Adipose tissue (tissue), 3 donors: ENCODE results near the gene CLPTM1L. TPM values are rescaled to one million over a fixed set of nuclear protein-coding genes. Genes with fewer than 3 reads are reported as not detected.
"Not testable (repeated sequence)": the region's sequence is repeated elsewhere in the genome, so short reads cannot be mapped to it uniquely, and the experiment has no call there.

Experiments
- H3K27ac ChIP-seq: one replicate; pipeline ENCODE4 v1.5.1; 2013; ENCODE audit warnings: low read depth, low read length
- WGBS, 3 donors: extraction: QIAGEN DNeasy Blood & Tissue Kit; methylation state at CpG; one replicate each; pipeline ENCODE4 v1.1.7; 2013; 5-methylcytosine and 5-hydroxymethylcytosine counted together
- polyA plus RNA-seq, 3 donors: library from polyadenylated mRNA; stranded (reverse); fragments of 200-250 nt; gene quantifications; one replicate each; pipeline ENCODE4 v1.2.3, GENCODE V29; 2013
- donor health status: healthy with polysubstance abuse.
- donor health status: Bipolar disorder and iron deficiency.
- donor health status: healthy.

Gene CLPTM1L
- polyA plus RNA-seq, 3 donors, result 77.1 to 87.6 (median 84.9) TPM

DNA sequence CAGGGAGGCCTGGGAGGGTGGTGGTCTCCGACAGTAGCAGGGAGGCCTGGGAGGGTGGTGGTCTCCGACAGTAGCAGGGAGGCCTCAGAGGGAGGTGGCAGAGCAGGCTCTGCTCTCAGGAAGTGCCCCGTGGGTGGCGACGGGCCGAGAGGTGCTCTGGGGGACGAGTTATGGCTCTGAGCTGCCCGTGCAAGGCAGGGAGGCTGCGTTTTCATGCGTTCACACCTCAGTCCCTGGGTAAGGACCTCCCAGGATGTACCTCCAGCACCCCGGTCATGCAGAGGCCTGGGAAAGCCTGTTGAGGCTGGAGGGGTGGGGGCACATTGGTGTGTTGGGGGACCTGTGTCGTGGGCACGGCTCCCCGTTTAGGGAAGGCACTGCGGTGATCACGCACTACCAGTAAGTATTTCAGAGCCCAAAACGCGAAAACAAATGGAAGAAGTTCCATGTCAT is 37.4 kb upstream of the CLPTM1L start:
- no peak overlapping the region for H3K27ac ChIP-seq
- 82 to 86% (median 85%) methylated on average over 17 to 18 of the region's 18 CpGs for WGBS, 3 donors

DNA sequence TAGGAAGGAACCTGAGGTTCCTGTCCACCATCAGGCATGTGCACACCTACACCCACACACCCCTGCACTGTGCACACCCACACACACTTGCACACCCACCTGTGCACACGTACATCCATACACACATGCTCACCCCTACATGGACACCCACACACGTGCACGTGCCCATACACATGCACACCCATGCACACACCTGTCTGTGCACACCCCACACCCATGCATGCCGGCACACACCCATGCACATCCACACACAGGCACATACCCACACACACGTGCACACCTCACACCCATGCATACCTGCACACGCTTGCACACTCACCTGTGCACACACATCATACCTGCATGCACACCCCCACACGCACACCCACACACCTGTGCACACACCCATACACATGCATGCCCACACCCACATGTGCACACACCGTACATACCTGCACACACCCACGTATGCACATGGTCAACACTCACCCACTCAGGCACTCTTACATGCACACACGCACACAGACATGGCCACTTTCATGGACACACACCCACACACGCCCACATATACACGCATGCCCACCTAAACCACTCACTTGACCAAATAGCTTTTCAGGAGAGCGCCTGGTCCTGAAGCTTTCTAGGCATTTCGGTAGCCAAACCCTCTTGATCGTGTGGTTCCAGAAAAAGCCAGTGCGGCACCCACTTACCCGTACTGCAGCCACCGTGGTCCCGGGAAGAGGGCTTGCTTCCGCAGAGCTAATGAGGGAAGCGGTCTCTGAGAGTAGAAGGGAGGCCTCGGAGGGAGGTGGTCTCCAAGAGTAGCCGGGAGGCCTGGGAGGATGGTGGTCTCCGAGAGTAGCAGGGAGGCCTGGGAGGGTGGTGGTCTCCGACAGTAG is 36.7 kb upstream of the CLPTM1L start:
- WGBS, 3 donors, result 86 to 88% (median 87%) methylated on average over 24 to 25 of the region's 25 CpGs
- no peak overlapping the region for H3K27ac ChIP-seq

DNA sequence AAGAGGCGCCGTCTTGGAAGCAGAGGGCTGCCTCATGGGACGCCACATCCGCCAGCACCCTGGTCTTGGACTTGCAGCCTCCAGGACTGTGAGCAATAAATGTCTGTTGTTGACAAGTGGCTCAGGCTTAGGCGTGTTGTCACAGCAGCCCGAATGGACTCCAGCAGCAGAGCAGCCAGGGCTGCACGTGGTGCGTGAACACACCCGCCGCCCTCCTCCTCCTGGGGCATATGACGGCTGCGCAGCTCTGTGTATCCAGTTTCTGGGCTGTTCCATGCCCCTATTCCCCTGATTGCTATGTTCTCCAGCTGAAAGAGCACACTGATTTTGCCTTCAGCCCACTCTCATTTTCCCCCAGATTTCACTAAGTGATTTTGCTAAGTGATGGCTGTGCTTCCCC is 36.0 kb upstream of the CLPTM1L start:
- H3K27ac ChIP-seq, result no peak overlapping the region
- 64 to 90% (median 76%) methylated on average over 12 of the region's 12 CpGs for WGBS, 3 donors

DNA sequence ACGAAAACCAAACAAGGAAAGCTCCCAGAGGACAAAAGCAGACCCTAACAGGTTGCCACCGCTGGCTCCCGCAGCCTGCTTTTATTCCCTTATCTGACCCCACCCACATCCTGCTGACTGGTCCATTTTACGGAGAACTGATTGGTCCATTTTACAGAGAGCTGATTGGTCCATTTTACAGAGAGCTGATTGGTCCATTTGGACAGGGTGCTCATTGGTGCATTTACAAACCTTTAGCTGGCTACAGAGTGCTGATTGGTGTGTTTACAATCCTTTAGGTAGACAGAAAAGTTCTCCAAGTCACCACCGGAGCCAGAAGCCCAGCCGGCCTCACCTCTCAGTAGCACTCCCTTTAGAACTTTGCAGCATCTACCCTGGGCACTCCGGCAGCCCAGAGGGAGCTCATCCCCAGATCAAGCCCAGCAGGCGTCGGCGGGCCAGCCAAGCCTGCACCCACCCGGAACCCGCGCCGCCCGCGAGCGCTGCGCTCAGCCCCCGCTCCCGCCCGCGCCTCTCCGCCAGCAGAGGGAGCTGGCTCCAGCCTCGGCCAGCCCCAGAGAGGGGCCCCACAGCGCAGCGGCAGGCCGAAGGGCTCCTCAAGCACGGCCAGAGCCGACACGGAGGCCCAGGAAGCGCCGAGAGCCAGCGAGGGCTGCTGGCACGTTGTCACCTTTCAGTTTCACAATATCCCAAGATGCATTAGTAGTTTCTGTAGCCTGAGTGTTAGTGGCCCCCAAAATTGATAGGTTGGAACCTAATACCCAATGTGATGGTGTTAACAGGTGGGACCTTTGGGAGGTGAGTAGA is 35.3 kb upstream of the CLPTM1L start:
- 15 to 23% (median 20%) methylated on average over 34 of the region's 34 CpGs for WGBS, 3 donors
- H3K27ac ChIP-seq, result no peak overlapping the region

DNA sequence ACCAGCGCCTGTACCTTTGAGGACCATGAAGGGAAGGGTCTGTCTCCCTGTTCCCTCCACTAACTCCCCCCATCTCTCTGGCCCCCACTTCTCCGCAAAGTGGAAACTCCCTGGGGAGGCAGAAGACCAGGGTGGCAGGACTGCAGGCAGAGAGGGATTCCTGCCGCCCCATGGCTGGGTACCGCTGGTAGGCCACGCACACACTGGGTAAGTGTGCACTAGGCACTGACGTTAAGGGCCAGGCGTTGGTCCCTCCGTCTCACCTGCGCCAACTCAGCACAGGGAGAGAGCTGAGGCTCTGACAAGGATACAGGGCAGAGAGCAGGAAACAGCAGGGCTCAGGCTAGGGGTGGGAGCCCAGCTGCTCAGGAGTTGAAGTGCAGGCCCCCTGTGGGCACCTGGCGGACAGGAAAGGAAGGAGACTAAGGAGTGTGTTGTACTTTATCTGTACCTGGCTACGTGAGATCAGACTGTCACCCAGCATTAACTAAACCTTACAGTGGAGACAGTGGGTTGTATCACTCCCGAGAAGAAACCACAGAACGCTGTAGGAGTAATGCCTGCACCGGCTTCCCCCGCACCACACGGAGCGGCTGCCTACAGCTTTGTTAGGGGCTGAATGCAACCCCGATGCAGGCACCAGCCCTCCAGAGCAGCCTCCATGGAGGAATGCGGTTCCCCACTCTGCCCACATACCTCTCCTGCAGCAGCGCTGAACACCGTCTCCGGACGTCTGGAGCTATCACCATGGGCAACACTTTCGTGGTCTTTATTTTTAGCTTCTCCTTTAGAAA is 34.2 kb upstream of the CLPTM1L start:
- 91 to 93% (median 92%) methylated on average over 24 of the region's 24 CpGs for WGBS, 3 donors
- no peak overlapping the region for H3K27ac ChIP-seq

DNA sequence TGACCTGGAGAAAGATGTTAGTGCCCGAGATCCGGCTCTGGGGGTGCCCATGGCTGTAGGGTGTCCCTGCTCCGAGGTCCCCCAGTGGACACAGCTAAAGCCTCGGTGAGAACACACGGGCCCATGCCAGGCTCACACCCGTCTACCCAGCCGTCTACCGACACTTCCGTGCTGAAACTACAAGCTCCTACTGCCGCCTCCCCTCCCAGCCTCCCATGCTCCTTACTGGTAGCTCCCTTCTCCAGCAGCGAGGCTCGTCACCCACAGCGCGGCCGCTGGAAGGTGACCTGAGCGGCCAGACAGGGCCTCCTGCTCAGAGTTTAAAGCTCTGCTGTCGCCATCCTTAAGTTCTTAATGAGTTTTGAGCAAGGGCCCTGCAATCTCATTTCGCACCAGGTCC is 33.2 kb upstream of the CLPTM1L start:
- WGBS, 3 donors, result 88 to 94% (median 92%) methylated on average over 18 of the region's 18 CpGs
- no peak overlapping the region for H3K27ac ChIP-seq

DNA sequence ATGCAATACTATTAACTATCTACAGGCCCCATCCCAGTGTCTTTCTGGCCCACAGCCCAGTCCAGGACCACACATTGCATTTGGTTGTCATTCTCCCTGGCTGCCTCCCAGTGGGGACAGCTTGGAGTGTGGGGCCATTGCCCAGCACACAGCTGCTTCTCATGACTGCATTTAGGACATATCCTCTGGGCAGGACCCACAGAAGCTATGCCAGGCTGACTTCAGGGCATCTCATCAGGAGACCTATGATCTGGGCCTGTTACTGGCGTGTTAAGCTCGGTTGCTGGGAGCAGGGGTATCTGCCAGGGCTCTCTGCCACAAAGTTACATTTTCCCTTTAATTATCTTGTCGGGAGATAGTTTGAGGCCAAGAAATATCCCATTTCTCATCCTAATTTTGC is 32.1 kb upstream of the CLPTM1L start:
- 66 to 81% (median 68%) methylated on average over 3 of the region's 3 CpGs for WGBS, 3 donors

DNA sequence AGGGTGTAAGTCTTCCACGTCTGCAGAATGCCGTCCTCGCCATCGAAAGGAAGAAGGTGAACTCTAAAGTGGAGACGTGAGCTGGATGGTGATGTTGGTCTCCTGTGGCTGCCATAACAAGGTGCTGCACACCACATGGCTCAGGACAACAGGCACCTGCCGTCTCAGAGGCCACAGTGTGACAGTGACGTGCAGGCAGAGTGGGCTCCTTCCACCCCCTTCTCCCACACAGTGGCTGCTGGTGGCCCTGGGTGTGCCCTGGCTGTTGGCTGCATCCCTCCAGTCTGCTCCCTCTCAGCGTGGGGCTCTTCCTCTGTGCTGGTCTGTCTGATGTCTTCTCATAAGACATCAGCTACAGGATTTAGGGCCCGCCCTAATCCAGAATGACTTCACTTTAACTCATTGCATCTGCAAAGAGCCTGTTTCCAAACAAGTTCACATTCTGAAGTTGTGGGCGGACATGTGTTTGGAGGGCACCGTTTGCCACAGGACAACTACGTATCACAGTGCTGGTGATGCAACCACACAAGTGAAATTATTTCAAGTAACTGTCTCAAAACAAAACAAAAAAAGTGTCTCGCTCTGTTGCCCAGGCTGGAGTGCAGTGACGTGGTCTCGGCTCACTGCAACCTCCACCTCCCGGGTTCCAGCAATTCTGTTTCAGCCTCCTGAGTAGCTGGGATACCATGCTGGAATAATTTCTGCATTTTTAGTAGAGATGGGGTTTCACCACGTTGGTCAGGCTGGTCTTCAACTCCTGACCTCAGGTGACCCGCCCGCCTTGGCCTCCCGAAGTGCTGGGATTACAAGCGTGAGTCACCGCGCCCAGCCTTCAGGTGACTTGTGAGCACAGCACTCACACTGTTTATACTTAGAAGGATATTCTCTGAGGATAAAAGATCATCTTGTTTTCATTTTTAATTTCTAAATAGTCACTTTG is 31.2 kb upstream of the CLPTM1L start:
- 75 to 79% (median 76%) methylated on average over 23 of the region's 23 CpGs for WGBS, 3 donors
- H3K27ac ChIP-seq, result no peak overlapping the region

More for the DNA sequence above, 32.1 kb upstream of the CLPTM1L start:
- no peak overlapping the region for H3K27ac ChIP-seq

DNA sequence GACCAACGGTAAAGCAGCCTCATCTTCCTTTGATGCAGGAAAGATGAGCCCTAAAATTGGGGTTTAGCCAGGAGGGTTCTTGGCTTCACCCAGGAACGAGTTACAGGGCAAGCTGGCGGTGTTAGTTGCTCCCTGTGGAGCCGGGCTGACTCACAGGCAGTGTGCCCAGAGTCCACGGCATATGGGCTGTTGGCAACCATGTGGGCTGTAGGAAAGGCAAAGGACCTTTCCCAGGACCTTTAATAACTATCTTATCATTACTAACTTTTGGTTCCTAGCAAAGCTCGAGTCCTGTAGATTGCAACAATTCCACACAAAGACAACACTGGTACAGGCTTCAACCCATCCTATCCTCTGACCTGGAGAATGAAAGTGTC is 29.8 kb upstream of the CLPTM1L start:
- no peak overlapping the region for H3K27ac ChIP-seq
- WGBS, 3 donors, result 39 to 57% (median 40%) methylated on average over 6 of the region's 6 CpGs

DNA sequence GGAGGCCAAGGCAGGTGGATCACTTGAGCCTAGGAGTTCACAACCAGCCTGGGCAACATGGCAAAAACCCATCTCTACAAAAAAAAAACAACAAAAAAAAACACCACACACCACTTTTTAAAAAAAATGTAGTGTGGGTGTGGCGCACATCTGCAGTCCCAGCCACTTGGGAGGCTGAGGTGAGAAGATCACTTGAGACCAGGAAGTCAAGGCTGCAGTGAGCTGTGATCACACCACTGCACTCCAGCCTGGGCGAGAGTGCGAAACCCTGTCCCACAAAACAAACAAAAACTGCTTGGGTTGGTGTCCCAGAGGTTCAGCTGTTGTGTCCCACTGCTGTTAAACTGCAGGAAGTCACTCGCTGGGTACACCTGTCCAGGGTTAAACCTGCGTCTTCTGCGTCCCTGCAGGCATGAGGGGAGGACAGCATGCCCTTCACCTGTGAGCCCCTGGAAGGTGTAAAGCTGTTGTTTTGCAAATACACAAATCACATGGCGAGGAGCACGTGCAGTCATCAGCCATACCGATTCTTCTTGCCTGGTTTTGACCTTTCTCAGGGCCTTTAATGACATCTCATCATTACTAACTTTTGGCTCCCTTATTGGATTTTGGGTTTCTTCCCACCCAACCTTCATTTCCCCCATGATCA is 29.3 kb upstream of the CLPTM1L start:
- no peak overlapping the region for H3K27ac ChIP-seq
- WGBS, 3 donors, result 68 to 72% (median 70%) methylated on average over 9 of the region's 9 CpGs

DNA sequence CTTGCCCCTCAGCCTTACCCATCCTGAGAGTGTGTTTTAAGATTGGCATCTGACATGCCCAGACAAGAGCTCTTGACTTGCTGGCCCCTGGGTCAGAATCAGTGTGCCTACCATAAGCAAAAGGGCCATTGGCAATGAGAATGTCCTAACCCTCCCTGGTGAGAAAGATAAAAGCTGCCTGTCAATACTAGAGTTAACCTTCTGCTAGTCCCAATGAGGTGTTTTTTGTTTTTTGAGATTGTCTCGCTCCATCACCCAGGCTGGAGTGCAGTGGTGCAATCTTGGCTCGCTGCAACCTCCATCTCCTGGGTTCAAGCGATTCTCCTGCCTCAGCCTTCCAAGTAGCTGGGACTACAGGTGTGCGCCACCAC is 27.1 kb upstream of the CLPTM1L start:
- not testable (repeated sequence) for H3K27ac ChIP-seq
- WGBS, 3 donors, result 88 to 93% (median 93%) methylated on average over 4 of the region's 4 CpGs

DNA sequence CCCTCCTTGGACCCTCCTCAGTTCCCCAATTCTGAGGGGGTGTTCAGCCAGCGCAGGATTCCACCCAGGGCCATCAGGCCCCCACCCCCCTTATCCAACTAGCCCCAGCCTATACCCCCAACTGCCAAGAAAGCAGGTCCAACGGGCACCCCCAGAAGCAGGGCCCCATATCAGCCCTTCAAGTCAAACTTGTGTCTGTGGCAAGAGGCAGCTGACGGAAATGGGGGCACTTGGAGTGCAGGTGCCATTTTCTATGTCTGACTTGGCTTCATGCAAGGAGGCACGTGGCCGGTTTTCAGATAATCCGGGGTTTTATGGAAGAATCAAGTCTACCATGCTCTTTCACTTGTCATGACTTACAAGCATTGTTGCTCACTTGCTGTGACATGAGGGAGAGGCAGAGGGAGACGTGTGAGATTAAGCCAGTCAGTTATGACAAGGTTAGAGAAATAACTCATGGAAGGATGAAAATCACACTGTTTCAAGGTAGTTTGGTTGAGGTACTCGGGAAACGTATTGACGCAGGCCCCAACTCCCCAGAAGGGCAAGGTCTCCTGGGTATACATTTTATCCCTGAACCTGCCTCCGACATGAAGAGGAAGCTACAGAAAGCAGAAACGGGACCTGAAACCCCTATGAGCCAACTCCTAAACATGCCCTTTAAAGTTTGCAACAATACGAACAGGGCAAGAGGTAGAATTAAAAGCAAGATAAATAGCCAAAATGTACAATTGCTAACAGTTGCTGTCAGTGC is 26.5 kb upstream of the CLPTM1L start:
- H3K27ac ChIP-seq, result no peak overlapping the region
- WGBS, 3 donors, result 72 to 83% (median 76%) methylated on average over 13 of the region's 13 CpGs

DNA sequence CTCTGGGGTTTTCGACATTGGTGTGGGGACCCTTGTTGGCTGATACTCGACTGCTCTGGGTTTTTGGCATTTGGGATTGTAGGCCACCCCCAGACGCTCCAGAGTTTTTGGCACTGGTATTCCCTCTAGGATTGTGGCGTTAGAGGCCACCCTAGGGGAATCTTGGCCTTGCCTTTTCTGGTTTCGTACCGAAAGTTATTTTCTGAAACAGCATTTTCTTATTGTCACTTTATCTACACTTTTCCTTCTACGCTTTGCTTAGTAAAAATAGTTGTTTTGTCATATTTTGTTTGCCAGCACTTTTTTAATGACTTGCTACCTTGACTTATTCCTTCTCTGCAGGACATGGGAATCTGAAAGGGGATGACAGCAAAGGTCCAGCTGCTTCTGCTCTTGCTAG is 25.1 kb upstream of the CLPTM1L start:
- no peak overlapping the region for H3K27ac ChIP-seq
- 79 to 83% (median 83%) methylated on average over 7 of the region's 7 CpGs for WGBS, 3 donors

DNA sequence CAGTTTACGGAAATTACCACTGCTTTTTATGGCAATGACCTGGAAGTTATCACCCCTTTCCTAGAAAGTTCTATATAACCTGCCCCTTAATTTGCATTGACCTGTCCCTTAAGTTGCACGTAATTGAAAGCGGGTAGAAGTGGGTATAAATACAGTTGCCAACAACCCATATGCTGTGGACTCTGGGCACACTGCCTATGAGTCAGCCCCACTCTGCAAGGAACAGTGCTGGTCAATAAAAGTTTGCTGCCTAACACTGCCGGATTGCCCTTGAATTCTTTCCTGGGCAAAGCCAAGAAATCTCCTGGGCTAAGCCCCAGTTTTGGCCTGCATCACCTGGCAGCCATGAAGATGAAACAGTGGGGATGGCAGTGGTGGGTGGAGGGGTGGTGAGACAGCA is 23.9 kb upstream of the CLPTM1L start:
- 55 to 82% (median 80%) methylated on average over 4 of the region's 4 CpGs for WGBS, 3 donors
- H3K27ac ChIP-seq, result no peak overlapping the region

DNA sequence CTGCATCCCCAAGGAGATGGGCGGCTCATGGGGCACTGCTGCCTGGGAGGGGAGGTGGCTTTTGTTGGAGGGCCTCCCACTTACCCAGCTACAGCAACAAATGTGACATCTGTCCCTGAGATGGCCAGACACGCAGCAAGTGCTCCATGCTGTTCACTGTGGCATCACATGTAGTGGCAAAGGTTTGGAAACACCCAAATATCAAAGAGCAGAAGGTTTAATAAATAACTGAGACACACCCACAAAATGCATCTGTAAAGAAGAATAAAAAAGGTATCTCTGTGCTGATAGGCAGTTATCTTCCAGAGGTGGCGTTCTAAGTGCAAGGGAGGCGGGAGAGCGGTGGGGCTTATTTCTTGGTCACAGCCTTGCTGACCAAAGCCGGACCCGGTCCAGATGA is 23.3 kb upstream of the CLPTM1L start:
- 78 to 90% (median 83%) methylated on average over 7 of the region's 7 CpGs for WGBS, 3 donors
- no peak overlapping the region for H3K27ac ChIP-seq

DNA sequence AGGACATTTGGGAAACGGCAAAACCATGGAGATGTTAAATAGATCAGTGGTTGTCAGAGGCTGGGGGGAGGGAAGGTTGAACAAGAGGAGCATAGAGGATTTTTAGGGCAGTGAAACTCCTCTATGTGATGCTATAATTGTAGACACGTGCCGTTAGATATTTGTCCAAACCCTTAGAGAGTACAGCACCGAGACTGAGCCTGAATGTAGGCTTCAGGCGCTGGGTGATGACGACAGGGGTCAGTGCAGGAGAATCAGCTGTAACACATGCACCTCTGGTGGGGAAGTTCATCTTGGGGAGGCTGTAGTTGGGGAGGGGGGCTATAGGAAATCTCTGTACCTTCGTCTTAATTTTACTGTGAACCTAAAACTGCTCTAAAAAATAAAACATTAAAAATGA is 22.2 kb upstream of the CLPTM1L start:
- WGBS, 3 donors, result 68 to 71% (median 71%) methylated on average over 7 of the region's 7 CpGs
- H3K27ac ChIP-seq, result no peak overlapping the region

DNA sequence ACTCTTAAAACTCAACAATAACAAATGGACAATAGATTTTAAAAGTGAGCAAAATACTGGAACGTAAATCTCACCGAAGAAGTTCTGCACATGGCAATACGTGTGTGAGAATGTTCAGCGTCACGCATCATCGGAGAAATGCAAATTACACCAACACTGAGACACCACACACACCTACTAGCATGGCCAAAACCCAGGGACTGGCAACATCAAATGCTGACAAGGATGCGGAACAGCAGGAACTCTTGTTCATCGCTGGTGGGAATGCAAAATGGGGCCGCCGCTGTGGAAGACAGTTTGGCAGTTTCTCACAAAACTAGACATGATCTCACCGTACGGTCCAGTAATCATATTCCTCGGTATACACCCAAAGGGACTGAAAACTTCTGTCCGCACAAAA is 21.6 kb upstream of the CLPTM1L start:
- 83 to 90% (median 88%) methylated on average over 14 of the region's 14 CpGs for WGBS, 3 donors

More for the DNA sequence above, 21.6 kb upstream of the CLPTM1L start:
- H3K27ac ChIP-seq, result no peak overlapping the region
